GM21381 (cell line): ENCODE results near the gene STEEP1.

Source experiments
- ATAC-seq: cut with Tn5 transposase; IDR thresholded peaks from one replicate; pipeline ENCODE4 v1.9.1; 2021; ENCODE audit warnings: mild to moderate bottlenecking, moderate library complexity; ENCODE audit not compliant: unreplicated experiment

The STEEP1 gene

GRCh38 chrX:119565107-119565663 lies at the start of gene STEEP1:
Gene STEEP1 (minus strand): TSS chrX:119565409. CDS start chrX:119565355, 54 bp downstream.
- peak; percentile 94 for ATAC-seq

GRCh38 chrX:119614776-119615175 lies 49.6 kb upstream of the STEEP1 start:
- no peak for ATAC-seq

- no peak for ATAC-seq
Measured at GRCh38 chrX:119607018-119607389, 41.8 kb upstream of the STEEP1 start.

GRCh38 chrX:119606280-119607017 lies 41.2 kb upstream of the STEEP1 start, which contains the start of gene NKRF:
Gene NKRF (minus strand): TSS chrX:119606424.
- peak; percentile 85 for ATAC-seq

GRCh38 chrX:119605464-119606279 lies 40.5 kb upstream of the STEEP1 start:
- peak; percentile 23 for ATAC-seq

- no peak for ATAC-seq
Measured at GRCh38 chrX:119604766-119605463, 39.7 kb upstream of the STEEP1 start.

- ATAC-seq, result no peak
Measured at GRCh38 chrX:119602701-119603255, 37.6 kb upstream of the STEEP1 start.

- ATAC-seq, result no peak
Measured at GRCh38 chrX:119589810-119590209, 24.6 kb upstream of the STEEP1 start.

GRCh38 chrX:119583431-119584059 lies 18.3 kb upstream of the STEEP1 start:
- ATAC-seq, result no peak

- ATAC-seq, result no peak
Measured at GRCh38 chrX:119579414-119579813, 14.2 kb upstream of the STEEP1 start.

GRCh38 chrX:119574394-119575266 lies 9.4 kb upstream of the STEEP1 start, which contains the start of gene UBE2A:
Gene UBE2A (plus strand): TSS chrX:119574563. CDS start chrX:119574712, 149 bp downstream.
- peak; percentile 84 for ATAC-seq

GRCh38 chrX:119573840-119574393 lies 8.7 kb upstream of the STEEP1 start:
- peak; percentile 5 for ATAC-seq

- no peak for ATAC-seq
Measured at GRCh38 chrX:119573222-119573621, 8.0 kb upstream of the STEEP1 start.

- no peak for ATAC-seq
Measured at GRCh38 chrX:119570351-119570835, 5.2 kb upstream of the STEEP1 start.

- no peak for ATAC-seq
Measured at GRCh38 chrX:119552508-119552907, 12.7 kb downstream of the STEEP1 start.

- ATAC-seq, result no peak
Measured at GRCh38 chrX:119549327-119550016, 15.7 kb downstream of the STEEP1 start.

GRCh38 chrX:119541188-119541587 lies 24.0 kb downstream of the STEEP1 start:
- no peak for ATAC-seq

- ATAC-seq, result no peak
Measured at GRCh38 chrX:119539872-119540271, 25.3 kb downstream of the STEEP1 start.
